GM18907 (cell line): ENCODE data around the gene SCAPER.
A peak's percentile ranks its signal among the peaks of the same experiment; 100 is the strongest.
"Not testable (repeated sequence)": the region's sequence is repeated elsewhere in the genome, so short reads cannot be mapped to it uniquely, and the experiment has no call there.

ENCODE experiments used
- ATAC-seq: cut with Tn5 transposase; IDR thresholded peaks from one replicate; pipeline ENCODE4 v1.9.1; 2021; ENCODE audit warnings: mild to moderate bottlenecking, moderate library complexity; ENCODE audit not compliant: unreplicated experiment

Gene SCAPER

DNA sequence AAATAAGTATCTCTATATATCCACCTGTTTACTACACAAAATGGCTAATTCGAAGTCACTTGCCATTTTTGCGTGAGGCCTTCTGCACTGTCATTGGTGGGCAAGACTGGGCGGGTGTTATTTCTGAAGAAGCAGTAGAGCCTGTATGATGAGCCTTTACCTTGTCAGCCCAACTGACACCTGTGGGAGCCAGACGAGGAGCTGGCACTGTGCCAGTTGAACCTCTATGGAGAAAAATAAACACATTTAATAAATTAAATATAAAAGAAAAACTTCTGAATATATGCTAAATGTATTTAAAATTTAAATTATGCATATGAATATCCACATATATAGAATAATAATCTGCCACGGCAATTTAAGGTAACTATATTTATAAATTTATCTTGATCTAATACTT is 109.9 kb downstream of the SCAPER start:
- ATAC-seq, result no peak

DNA sequence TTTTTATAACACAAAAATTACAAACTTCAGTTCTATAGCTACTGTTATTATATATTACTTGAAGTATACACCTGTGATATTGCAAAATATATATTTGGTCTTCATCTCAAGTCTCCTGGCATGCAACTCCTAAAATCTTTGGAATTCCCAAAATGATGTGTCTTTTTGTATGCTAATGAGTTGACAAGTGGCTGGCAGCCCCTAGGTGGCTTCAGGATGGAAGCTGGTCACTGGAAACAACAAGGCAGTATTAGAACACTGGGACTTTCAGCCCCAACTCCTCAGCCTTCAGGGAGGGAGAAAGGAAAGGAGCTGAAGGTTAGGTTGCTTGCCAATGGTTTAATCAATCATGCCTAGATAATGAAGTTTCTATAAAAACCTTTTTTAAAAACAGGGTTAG is 112.0 kb downstream of the SCAPER start:
- no peak for ATAC-seq

GRCh38 chr15:76791511-76791910 is 113.6 kb downstream of the SCAPER start:
- no peak for ATAC-seq

DNA sequence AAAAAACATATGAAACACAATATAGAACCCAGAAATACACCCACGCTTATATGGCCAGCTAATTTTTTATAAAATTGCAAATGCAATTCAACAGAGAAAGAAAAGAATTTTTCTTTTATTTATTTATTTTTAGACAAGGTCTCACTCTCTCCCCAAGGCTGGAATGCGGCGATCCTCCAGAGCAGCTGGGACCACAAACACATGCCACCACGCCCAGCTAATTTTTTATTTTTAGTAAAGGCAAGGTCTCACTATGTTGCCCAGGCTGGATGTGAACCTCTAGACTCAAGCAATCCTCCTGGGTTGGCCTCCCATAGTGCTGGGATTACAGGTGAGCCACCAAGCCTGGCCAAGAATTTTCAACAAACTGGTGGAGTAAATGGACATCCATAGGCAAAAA is 117.9 kb downstream of the SCAPER start:
- ATAC-seq, result no peak

GRCh38 chr15:76776969-76777368 is 128.2 kb downstream of the SCAPER start:
- no peak for ATAC-seq

DNA sequence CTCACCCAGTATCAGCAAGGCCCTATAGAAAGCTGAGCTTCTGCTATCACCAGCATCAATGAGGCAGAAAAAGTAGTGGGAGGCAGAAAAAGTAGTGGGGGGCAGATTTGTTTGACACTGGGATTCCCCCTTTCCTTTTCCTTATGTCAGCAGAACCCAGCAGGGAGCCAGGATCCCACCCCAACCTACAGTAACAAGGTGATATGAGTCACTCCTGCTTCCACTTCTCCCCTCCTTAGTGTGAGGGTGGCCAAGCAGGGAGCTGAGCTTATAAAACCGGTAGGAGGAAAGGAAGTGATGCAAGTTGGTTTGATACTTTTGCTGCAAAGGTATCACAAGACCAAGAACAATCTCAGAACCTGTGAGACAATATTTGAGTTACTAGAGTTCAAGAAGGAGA is 128.7 kb downstream of the SCAPER start:
- no peak for ATAC-seq

DNA sequence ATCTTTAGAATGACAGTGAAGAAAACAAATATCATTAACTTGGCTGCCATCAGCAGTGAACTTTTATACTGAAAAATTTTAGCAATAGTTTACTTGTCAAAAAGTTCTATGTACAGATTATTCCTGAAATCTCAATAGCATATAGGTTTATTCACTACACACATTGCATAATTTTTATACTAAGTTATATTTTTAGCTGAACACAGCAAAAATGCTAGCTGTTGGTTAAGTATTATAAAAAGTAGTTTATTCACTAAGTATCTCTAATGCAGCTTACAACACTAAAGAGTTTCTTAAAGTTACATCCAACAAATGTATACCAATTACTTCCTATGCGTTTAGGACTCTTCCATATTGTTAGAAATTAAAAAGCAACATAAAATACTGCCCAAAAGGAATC is 131.9 kb downstream of the SCAPER start:
- no peak for ATAC-seq

- no peak for ATAC-seq
Observed at GRCh38 chr15:76772776-76773175, 132.4 kb downstream of the SCAPER start.

- no peak for ATAC-seq
Observed at GRCh38 chr15:76764004-76764403, 141.1 kb downstream of the SCAPER start.

DNA sequence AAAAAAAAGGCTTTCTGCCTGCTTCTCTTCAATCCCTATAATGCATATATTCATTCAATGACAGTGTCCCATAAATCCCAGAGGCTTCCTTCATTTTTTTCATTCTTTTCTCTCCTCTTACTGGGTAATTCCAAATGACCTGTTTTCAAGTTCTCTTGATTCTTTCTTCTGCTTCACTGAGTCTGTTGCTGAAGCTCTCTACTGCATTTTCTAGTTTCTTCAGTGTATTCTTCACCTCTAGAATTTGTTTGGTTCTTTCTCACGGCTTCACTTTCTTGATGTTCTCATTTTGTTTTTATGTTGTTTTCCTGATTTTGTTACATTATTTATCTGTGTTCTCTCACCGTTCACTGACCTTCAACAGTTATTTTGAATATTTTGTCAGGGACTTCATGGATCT is 141.6 kb downstream of the SCAPER start:
- ATAC-seq, result no peak

GRCh38 chr15:76756381-76756780 is 148.8 kb downstream of the SCAPER start:
- no peak for ATAC-seq

DNA sequence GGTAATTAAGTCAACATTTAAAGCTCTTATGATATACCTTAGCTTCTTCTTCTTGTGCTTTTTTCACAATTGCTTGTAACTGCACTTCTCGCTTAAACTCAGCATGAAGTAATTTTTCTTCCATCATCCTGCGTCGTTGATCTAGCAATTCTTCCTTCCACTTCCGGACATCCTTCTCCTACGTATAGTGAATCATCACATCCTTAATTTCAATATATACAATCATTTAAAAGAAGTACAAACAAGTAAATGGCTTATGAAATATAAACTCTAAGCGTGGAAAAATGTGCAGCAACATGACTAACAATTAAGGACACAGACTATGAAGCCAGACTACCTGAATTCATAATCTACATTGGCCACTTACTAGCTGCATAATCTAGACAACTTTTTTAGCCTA is 151.4 kb downstream of the SCAPER start:
- ATAC-seq, result no peak

DNA sequence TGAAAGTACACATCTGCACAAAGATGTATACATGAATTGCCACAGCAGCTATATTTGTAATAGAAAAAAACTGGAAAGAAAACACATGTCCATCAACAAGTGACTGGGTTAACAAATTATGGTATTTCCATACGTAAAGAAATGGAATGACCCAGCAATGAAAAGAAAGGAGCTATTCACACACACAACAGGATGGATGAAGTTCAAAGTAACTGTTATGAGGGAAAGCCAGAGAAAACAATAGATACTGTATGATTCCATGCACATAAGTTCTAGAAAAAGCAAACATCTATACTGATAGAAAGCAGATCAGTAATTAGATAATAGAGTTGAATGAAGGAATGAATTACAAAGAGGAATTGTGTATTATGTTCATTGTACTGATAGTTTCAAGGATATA is 152.0 kb downstream of the SCAPER start:
- no peak for ATAC-seq

GRCh38 chr15:76752549-76752948 is 152.6 kb downstream of the SCAPER start:
- no peak for ATAC-seq

GRCh38 chr15:76737573-76737972 is 167.6 kb downstream of the SCAPER start:
- ATAC-seq, result no peak

DNA sequence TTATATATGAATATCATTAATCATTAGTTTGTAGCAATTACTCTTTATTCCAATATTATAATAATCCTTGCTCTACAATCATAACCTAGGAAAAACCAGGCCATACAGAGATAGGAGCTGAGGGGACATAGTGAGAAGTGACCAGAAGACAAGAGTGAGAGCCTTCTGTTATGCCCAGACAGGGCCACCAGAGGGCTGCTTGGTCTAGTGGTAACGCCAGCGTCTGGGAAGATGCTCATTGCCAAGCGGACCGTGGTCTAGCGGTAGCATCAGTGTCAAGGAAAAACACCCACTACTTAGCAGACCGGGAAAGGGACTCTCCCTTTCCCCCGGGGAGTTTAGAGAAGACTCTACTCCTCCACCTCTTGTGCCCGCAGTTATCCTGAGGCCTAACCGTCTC is 172.8 kb downstream of the SCAPER start:
- not testable (repeated sequence) for ATAC-seq

DNA sequence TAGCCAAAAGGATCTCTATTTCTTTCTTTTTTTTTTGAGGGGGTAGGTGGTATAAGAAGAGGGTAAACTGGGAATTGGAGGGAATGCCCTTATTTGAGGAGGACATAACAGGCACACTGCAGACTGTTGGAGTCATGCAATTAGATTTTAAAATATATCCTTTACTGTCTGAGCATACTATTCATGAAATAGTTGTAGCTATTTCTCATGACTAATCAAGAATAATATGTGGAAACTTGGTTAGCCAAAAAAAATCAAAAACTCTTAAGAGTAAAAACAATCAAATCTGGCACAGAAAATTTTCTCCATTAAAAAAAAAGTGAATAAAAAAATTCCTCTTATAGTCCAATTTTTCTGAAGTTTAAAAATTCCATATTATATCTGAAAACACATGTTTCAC is 174.9 kb downstream of the SCAPER start:
- ATAC-seq, result no peak

- ATAC-seq, result no peak
Observed at GRCh38 chr15:76718863-76719262, 186.3 kb downstream of the SCAPER start.

GRCh38 chr15:76714950-76715349 is 190.2 kb downstream of the SCAPER start:
- ATAC-seq, result no peak

GRCh38 chr15:76711351-76711827 is 193.8 kb downstream of the SCAPER start:
- peak; percentile 77 for ATAC-seq

DNA sequence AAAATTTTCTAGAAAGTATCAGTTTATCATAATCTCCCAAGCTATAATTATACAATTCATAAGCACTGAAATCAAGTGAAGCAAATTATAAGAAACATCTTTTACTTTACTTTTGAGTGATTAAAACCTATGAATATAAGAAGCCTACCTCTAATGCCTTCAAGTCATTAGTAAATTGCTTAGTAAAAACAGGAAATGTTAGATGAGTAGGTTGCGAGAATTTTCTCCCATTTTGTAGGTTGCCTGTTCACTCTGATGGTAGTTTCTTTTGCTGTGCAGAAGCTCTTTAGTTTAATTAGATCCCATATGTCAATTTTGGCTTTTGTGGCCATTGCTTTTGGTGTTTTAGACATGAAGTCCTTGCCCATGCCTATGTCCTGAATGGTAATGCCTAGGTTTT is 201.1 kb downstream of the SCAPER start:
- not testable (repeated sequence) for ATAC-seq

GRCh38 chr15:76696840-76697239 is 208.3 kb downstream of the SCAPER start:
- no peak for ATAC-seq

DNA sequence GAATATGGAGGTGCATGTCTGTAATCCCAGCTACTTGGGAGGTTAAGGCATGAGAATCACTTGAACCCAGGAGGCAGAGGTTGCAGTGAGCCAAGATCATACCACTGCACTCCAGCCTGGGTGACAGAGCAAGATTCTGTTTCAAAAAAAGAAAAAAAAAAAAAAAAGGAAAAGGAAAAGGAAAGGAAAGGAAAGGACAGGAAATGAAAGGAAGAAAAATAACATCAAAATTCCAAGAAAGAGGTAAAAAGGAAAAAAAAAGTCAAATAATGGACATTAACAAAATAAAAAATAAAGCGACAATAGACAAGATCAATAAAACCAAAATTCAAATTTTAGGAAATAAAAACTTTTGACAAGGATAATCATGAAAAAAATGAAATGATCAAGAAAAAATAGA is 212.6 kb downstream of the SCAPER start:
- not testable (repeated sequence) for ATAC-seq

DNA sequence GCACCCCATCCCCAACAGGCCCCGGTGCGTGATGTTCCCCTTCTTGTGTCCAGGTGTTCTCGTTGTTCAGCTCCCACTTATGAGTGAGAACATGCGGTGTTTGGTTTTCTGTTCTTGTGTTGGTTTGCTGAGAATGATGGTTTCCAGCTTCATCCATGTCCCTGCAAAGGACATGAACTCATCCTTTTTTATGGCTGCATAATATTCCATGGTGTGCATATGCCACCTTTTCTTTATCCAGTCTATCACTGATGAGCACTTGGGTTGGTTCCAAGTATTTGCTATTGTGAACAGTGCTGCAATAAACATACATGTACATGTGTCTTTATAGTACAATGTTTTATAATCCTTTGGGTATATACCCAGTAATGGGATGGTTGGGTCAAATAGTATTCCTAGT is 217.5 kb downstream of the SCAPER start:
- ATAC-seq, result not testable (repeated sequence)
